Hepatocyte (in vitro differentiated cells): ENCODE results near the gene GARIN5B. TPM values are rescaled to one million over a fixed set of nuclear protein-coding genes. Genes with fewer than 3 reads are reported as not detected.

Source experiments
- DNase-seq: peaks from one replicate; pipeline ENCODE4 v3.0.0-alpha.2; 2016; ENCODE audit warnings: low spot score
- H2AFZ ChIP-seq: fragments of 200-600 bp; sonication (generic); 2 replicates; pipeline ENCODE4 v1.6.0; 2016; ENCODE audit warnings: antibody characterized with exemption, mild to moderate bottlenecking
- H3K27ac ChIP-seq: fragments of 200-600 bp; sonication (generic); 2 replicates; pipeline ENCODE4 v1.5.1; 2016; ENCODE audit warnings: mild to moderate bottlenecking
- H3K27me3 ChIP-seq: fragments of 200-600 bp; sonication (generic); 2 replicates; pipeline ENCODE4 v1.6.1; 2016
- H3K36me3 ChIP-seq: fragments of 200-600 bp; sonication (generic); replicated peaks from 2 replicates; pipeline ENCODE4 v1.5.1; 2016; ENCODE audit warnings: low read depth; ENCODE audit not compliant: insufficient read depth
- H3K4me1 ChIP-seq: fragments of 200-600 bp; sonication (generic); 2 replicates; pipeline ENCODE4 v1.5.1; 2016; ENCODE audit warnings: mild to moderate bottlenecking, moderate library complexity; ENCODE audit not compliant: insufficient read depth
- H3K4me2 ChIP-seq: fragments of 200-600 bp; sonication (generic); 2 replicates; pipeline ENCODE4 v1.6.0; 2016
- H3K4me3 ChIP-seq: fragments of 200-600 bp; sonication (generic); 2 replicates; pipeline ENCODE4 v1.5.1; 2016; ENCODE audit warnings: mild to moderate bottlenecking
- H3K79me2 ChIP-seq: fragments of 200-600 bp; sonication (generic); 2 replicates; pipeline ENCODE4 v1.6.0; 2017; ENCODE audit warnings: mild to moderate bottlenecking
- H3K9me2 ChIP-seq: fragments of 200-600 bp; sonication (generic); replicated peaks from 2 replicates; pipeline ENCODE4 v1.6.0; 2017; ENCODE audit warnings: mild to moderate bottlenecking; ENCODE audit not compliant: insufficient read depth
- H3K9me3 ChIP-seq: fragments of 200-600 bp; sonication (generic); 2 replicates; pipeline ENCODE4 v1.5.1; 2016; ENCODE audit warnings: low read depth, mild to moderate bottlenecking
- H4K20me1 ChIP-seq: fragments of 200-600 bp; sonication (generic); 2 replicates; pipeline ENCODE4 v1.6.0; 2016; ENCODE audit warnings: mild to moderate bottlenecking; ENCODE audit not compliant: insufficient read depth, poor library complexity, severe bottlenecking
- EZH2 ChIP-seq: fragments of 200-600 bp; sonication (generic); IDR thresholded peaks from 2 replicates; pipeline ENCODE4 v1.6.1; 2016; ENCODE audit warnings: antibody characterized with exemption, mild to moderate bottlenecking, borderline replicate concordance
- EZH2phosphoT487 ChIP-seq: fragments of 200-600 bp; sonication (generic); IDR thresholded peaks from one replicate; pipeline ENCODE4 v1.6.1; 2018; ENCODE audit warnings: antibody characterized with exemption, mild to moderate bottlenecking, low read depth, moderate library complexity; ENCODE audit not compliant: unreplicated experiment, severe bottlenecking
- WGBS: methylation state at CpG from one replicate; pipeline ENCODE4 v1.1.6; 2016; ENCODE audit warnings: low lambda C conversion rate; ENCODE audit errors: missing lambda C conversion rate; 5-methylcytosine and 5-hydroxymethylcytosine counted together
- polyA plus RNA-seq: library from polyadenylated mRNA; unstranded; fragments of >200 nt; fragmentation: Nextera tagmentation; extraction: Ambion mirVana; gene quantifications from 2 replicates; pipeline ENCODE4 v1.2.1, GENCODE V29; 2016
- total RNA-seq: library from RNA; depleted of rRNA; stranded (reverse); fragments of >200 nt; gene quantifications from 2 replicates; pipeline ENCODE4 v1.2.3, GENCODE V29; 2014
- TF ChIP-seq, protein P1 (sequence below): fragments of 200-600 bp; sonication (generic); IDR thresholded peaks from 2 replicates; pipeline ENCODE4 v1.5.1; 2016; ENCODE audit warnings: antibody characterized with exemption, mild to moderate bottlenecking; ENCODE audit not compliant: poor library complexity

The GARIN5B gene
- total and polyA plus RNA-seq, 2 experiments from 2014 or later = 0.18 TPM; not detected in 1

DNA sequence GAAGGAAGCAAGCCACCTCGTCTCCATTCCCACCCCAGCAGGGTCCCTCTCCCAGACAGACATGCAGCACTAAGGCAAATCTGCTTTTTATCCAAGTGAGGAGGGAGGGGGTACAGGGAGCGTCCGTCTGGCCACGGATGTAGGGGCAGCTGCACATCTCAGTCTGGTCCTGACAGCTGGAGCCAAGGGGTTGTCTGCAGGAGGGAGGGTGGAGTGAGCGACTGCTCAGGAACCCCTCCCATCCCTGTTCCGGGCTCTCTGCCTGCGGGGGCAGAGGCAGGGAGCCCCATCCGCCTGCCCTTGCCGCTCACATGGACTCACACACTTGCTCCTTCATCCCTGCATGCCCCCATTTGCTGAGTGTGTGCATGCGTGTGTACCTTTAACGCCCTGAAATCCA is 16.1 kb upstream of the GARIN5B start:
- TF ChIP-seq, protein P1, sequence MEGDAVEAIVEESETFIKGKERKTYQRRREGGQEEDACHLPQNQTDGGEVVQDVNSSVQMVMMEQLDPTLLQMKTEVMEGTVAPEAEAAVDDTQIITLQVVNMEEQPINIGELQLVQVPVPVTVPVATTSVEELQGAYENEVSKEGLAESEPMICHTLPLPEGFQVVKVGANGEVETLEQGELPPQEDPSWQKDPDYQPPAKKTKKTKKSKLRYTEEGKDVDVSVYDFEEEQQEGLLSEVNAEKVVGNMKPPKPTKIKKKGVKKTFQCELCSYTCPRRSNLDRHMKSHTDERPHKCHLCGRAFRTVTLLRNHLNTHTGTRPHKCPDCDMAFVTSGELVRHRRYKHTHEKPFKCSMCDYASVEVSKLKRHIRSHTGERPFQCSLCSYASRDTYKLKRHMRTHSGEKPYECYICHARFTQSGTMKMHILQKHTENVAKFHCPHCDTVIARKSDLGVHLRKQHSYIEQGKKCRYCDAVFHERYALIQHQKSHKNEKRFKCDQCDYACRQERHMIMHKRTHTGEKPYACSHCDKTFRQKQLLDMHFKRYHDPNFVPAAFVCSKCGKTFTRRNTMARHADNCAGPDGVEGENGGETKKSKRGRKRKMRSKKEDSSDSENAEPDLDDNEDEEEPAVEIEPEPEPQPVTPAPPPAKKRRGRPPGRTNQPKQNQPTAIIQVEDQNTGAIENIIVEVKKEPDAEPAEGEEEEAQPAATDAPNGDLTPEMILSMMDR = no peak
- TF ChIP-seq EZH2 = no peak
- TF ChIP-seq EZH2phosphoT487 = no peak
- no peaks in the 10 kb centered on the region for H3K9me3 ChIP-seq
- peaks cover 4% of the 10 kb centered on the region for H3K27me3 ChIP-seq
- no peak for DNase-seq
- 65% methylated on average over 11 of the region's 11 CpGs for WGBS
- no peak overlapping the region for H3K4me2 ChIP-seq
- peaks cover 29% of the 10 kb centered on the region for H3K4me1 ChIP-seq
- H4K20me1 ChIP-seq = no peaks in the 10 kb centered on the region
- peaks cover 16% of the 10 kb centered on the region for H3K79me2 ChIP-seq
- no peak overlapping the region for H3K4me3 ChIP-seq
- H3K9me2 ChIP-seq = no peaks in the 10 kb centered on the region
- no peak overlapping the region for H3K27ac ChIP-seq
- H2AFZ ChIP-seq = no peak overlapping the region
- no peaks in the 10 kb centered on the region for H3K36me3 ChIP-seq

DNA sequence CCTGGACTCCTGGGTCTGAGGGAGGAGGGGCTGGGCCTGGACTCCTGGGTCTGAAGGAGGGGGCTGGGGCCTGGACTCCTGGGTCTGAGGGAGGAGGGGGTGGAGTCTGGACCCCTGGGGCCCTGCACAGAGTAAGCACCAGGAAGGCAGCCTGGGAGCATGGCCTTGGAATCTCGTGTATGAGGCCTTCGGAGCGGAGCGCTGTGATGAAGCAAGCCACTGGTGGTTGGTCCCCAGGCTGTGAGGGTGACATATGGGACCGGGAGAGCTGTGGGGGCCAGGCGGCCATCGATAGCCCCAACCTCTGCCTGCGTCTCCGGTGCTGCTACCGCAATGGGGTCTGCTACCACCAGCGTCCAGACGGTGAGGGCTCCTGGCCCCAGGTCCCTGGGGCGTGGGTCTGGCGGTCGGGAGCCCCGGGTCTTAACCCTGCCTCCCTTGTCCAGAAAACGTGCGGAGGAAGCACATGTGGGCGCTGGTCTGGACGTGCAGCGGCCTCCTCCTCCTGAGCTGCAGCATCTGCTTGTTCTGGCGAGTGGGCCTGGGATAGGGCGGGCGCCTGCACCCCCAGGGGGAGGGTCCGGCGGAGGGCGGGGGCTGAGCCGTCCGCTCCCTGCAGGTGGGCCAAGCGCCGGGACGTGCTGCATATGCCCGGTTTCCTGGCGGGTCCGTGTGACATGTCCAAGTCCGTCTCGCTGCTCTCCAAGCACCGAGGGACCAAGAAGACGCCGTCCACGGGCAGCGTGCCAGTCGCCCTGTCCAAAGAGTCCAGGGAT is 14.5 kb upstream of the GARIN5B start:
- peaks cover 13% of the 10 kb centered on the region for H3K27me3 ChIP-seq
- peaks cover 31% of the 10 kb centered on the region for H3K4me1 ChIP-seq
- DNase-seq = no peak
- TF ChIP-seq, protein P1 = no peak
- TF ChIP-seq EZH2 (no peak), EZH2phosphoT487 (no peak)
- H3K36me3 ChIP-seq = no peaks in the 10 kb centered on the region
- no peaks in the 10 kb centered on the region for H4K20me1 ChIP-seq
- H2AFZ ChIP-seq = no peak overlapping the region
- 21% methylated on average over 35 of the region's 43 CpGs for WGBS
- H3K4me3 ChIP-seq = no peak overlapping the region
- no peak overlapping the region for H3K27ac ChIP-seq
- H3K9me3 ChIP-seq = no peaks in the 10 kb centered on the region
- H3K79me2 ChIP-seq = peaks cover 8% of the 10 kb centered on the region
- H3K4me2 ChIP-seq = peak overlapping the region; percentile 59
- H3K9me2 ChIP-seq = no peaks in the 10 kb centered on the region

DNA sequence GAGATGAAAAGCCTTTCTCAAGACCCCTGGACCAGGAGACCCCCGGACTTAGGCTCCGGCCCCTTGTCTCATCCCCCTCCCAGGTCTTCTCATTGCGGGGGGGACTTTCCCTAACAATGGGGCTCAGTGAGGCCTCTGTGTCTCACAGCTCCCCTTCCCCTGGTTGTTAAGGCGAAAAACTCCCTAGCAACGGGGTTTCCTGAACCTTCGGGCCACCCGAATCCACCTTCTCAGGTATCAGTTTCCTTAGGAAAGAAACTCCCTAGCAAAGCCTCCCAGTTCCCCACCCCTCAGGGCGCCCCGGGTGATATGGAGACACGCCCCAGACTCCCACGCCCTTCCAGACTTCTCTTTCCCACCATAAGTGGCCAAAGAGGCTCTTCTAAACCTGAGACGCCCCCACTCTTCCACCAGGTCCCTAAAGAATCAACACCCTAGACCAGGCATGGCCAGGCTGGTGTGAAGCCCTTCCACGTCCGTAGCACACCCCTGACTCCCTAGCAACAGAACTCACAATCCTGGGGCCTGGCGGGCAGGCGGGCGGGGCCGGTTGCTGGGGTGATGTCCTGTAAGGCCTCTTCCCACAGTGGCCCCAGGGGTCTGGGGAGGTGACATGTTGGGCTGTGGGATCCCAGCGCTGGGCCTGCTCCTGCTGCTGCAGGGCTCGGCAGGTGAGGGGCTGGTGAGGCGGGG is 13.3 kb upstream of the GARIN5B start, which contains the start of gene TMEM190:
Gene TMEM190 (plus strand): TSS at position 586 of the 693 bp plus-strand sequence. CDS start 28 bp downstream, at position 614.
- Histone ChIP-seq H3K9me3 (no peaks in the 10 kb centered on the region), H3K9me2 (no peaks in the 10 kb centered on the region), H3K27ac (no peak within 1 kb of the TSS), H3K27me3 (peaks cover 23% of the 10 kb centered on the region), H3K4me2 (peak within 1 kb of the TSS; percentile 59), H3K4me3 (no peak within 1 kb of the TSS), H3K79me2 (no peaks in the 10 kb centered on the region), H3K36me3 (no peaks in the 10 kb centered on the region), H4K20me1 (no peaks in the 10 kb centered on the region), H2AFZ (no peak within 1 kb of the TSS), H3K4me1 (peaks cover 31% of the 10 kb centered on the region)
- TF ChIP-seq EZH2phosphoT487 = no peak
- no peak for TF ChIP-seq EZH2
- TF ChIP-seq, protein P1 = no peak
- DNase-seq = no peak
- WGBS = 52% methylated on average over 21 of the region's 21 CpGs
